Measurements from ENCODE around the gene HNRNPUL1. TPM values are rescaled to one million over a fixed set of nuclear protein-coding genes. Genes with fewer than 3 reads are reported as not detected.
A peak's percentile ranks its signal among the peaks of the same experiment; 100 is the strongest.

The HNRNPUL1 gene
- total RNA-seq, 1 donor from 2014 or later: 81.1 TPM

- intact Hi-C loops (cut with DNase I): loop anchor here (1.0 to 5.0 kb wide), 2 partner anchors 14 to 104 kb away; partner anchors contain the start of gene B3GNT8
- H3K4me3 ChIP-seq: no peak overlapping the region
- no peak for TF ChIP-seq CTCF (IDR thresholded peaks at IDR 0.05)
These were observed 59.4 kb downstream of the HNRNPUL1 start for GRCh38 chr19:41323430-41324125.

GRCh38 chr19:41324231-41324702, 60.1 kb downstream of the HNRNPUL1 start:
- no peak overlapping the region for H3K4me3 ChIP-seq
- H3K9me3 ChIP-seq: no peaks in the 10 kb centered on the region
- TF ChIP-seq CTCF (IDR thresholded peaks at IDR 0.05): no peak
- H3K27me3 ChIP-seq: no peaks in the 10 kb centered on the region
- peaks cover 26 to 30% of the 10 kb centered on the region in 2 donors for H3K36me3 ChIP-seq
- intact Hi-C loops (cut with DNase I): loop anchor here (5.0 kb wide), 1 partner anchor 103 kb away; the partner anchor contains the start of gene B3GNT8
- peaks cover 37 to 64% of the 10 kb centered on the region in 2 donors for H3K4me1 ChIP-seq
- peak overlapping the region; percentile 85 to 97 for H3K27ac ChIP-seq
- DNase-seq (ENCODE audit: low spot score in 2 of 2): no peak

More at GRCh38 chr19:41323430-41324125, 59.4 kb downstream of the HNRNPUL1 start:
- DNase-seq (ENCODE audit: low spot score in 2 of 2): peak; percentile 75 to 91
- Histone ChIP-seq H3K36me3 (peaks cover 25 to 30% of the 10 kb centered on the region in 2 donors), H3K4me1 (peaks cover 37 to 64% of the 10 kb centered on the region in 2 donors), H3K9me3 (no peaks in the 10 kb centered on the region), H3K27ac (peak overlapping the region; percentile 85 to 97), H3K27me3 (no peaks in the 10 kb centered on the region)

- peak; percentile 58 to 88 for DNase-seq (ENCODE audit: low spot score in 2 of 2)
- Histone ChIP-seq H3K9me3 (no peaks in the 10 kb centered on the region), H3K27ac (peak overlapping the region; percentile 85 to 97), H3K4me1 (peaks cover 37 to 64% of the 10 kb centered on the region in 2 donors), H3K4me3 (peak overlapping the region; percentile 29 to 62), H3K36me3 (peaks cover 20 to 28% of the 10 kb centered on the region in 2 donors), H3K27me3 (no peaks in the 10 kb centered on the region)
- intact Hi-C loops (cut with DNase I): loop anchor here (1.0 to 5.0 kb wide), 2 partner anchors 28 to 102 kb away; partner anchors contain the start of genes B3GNT8 and TGFB1
- no peak for TF ChIP-seq CTCF (IDR thresholded peaks at IDR 0.05)
These were observed 60.9 kb downstream of the HNRNPUL1 start for GRCh38 chr19:41324921-41325639.

GRCh38 chr19:41325640-41325946, 61.4 kb downstream of the HNRNPUL1 start:
- DNase-seq (ENCODE audit: low spot score in 2 of 2): no peak
- Histone ChIP-seq H3K36me3 (peaks cover 15 to 28% of the 10 kb centered on the region in 2 donors), H3K4me3 (peak overlapping the region; percentile 29 to 62), H3K9me3 (no peaks in the 10 kb centered on the region), H3K27me3 (no peaks in the 10 kb centered on the region), H3K27ac (peak overlapping the region; percentile 85 to 97), H3K4me1 (peaks cover 37 to 64% of the 10 kb centered on the region in 2 donors)
- intact Hi-C loops (cut with DNase I): loop anchor here (1.0 kb wide), 1 partner anchor 28 kb away; the partner anchor contains the start of gene TGFB1
- TF ChIP-seq CTCF (IDR thresholded peaks at IDR 0.05): no peak

- peaks cover 15 to 28% of the 10 kb centered on the region in 2 donors for H3K36me3 ChIP-seq
- no peak for DNase-seq (ENCODE audit: low spot score in 2 of 2)
- H3K27ac ChIP-seq: peak overlapping the region; percentile 85 to 97
- intact Hi-C loops (cut with DNase I): loop anchor here (1.0 kb wide), 1 partner anchor 27 kb away; the partner anchor contains the start of gene TGFB1
- TF ChIP-seq CTCF (IDR thresholded peaks at IDR 0.05): no peak
- no peaks in the 10 kb centered on the region for H3K9me3 ChIP-seq
- peaks cover 37 to 64% of the 10 kb centered on the region in 2 donors for H3K4me1 ChIP-seq
- peak overlapping the region; percentile 29 to 62 for H3K4me3 ChIP-seq
- no peaks in the 10 kb centered on the region for H3K27me3 ChIP-seq
These were observed 62.0 kb downstream of the HNRNPUL1 start for GRCh38 chr19:41325947-41326706.

Measured in ascending aorta (tissue), 2 donors.